Glutamatergic neuron (in vitro differentiated cells): Measurements from ENCODE around the gene GGCX. TPM values are rescaled to one million over a fixed set of nuclear protein-coding genes. Genes with fewer than 3 reads are reported as not detected.

Experiments
- DNase-seq: peaks from one replicate; pipeline ENCODE4 v3.0.0; 2022
- H3K27ac Mint-ChIP-seq: one replicate; pipeline ENCODE4 v1.8.0; 2020; ENCODE audit warnings: mild to moderate bottlenecking, mixed read lengths, inconsistent platforms; ENCODE audit not compliant: unreplicated experiment
- H3K27me3 Mint-ChIP-seq: one replicate; pipeline ENCODE4 v1.8.0; 2020; ENCODE audit warnings: mild to moderate bottlenecking, moderate library complexity, mixed read lengths, inconsistent platforms; ENCODE audit not compliant: unreplicated experiment
- H3K36me3 Mint-ChIP-seq: one replicate; pipeline ENCODE4 v1.8.0; 2020; ENCODE audit warnings: mild to moderate bottlenecking, mixed read lengths, inconsistent platforms; ENCODE audit not compliant: unreplicated experiment
- H3K4me1 Mint-ChIP-seq: one replicate; pipeline ENCODE4 v1.8.0; 2020; ENCODE audit warnings: mild to moderate bottlenecking, low read depth, mixed read lengths, inconsistent platforms; ENCODE audit not compliant: unreplicated experiment
- H3K4me3 Mint-ChIP-seq: one replicate; pipeline ENCODE4 v1.8.0; 2020; ENCODE audit warnings: mild to moderate bottlenecking, mixed read lengths, inconsistent platforms; ENCODE audit not compliant: unreplicated experiment
- H3K9me3 Mint-ChIP-seq: one replicate; pipeline ENCODE4 v1.8.0; 2020; ENCODE audit warnings: mild to moderate bottlenecking, moderate library complexity, mixed read lengths, inconsistent platforms; ENCODE audit not compliant: unreplicated experiment
- CTCF ChIP-seq: fragments of 200-600 bp; sonication (generic); IDR thresholded peaks from one replicate; pipeline ENCODE4 v1.5.0; 2021; ENCODE audit not compliant: partially characterized antibody, unreplicated experiment
- total RNA-seq: library from RNA; stranded (reverse); fragmentation: NEBNext Ultra II Directional; extraction: Animal tissue kit (Norgen Biotek cat#: 25700); gene quantifications from one replicate; pipeline ENCODE4 v1.2.1, GENCODE V29; 2021; ENCODE audit not compliant: unreplicated experiment

The GGCX gene
- total RNA-seq, 1 donor from 2014 or later: 49.6 TPM

- Mint-ChIP-seq H3K9me3 (peaks cover 14% of the 10 kb centered on the region), H3K4me1 (peaks cover 4% of the 10 kb centered on the region), H3K36me3 (no peaks in the 10 kb centered on the region), H3K4me3 (no peak overlapping the region), H3K27me3 (peaks cover 12% of the 10 kb centered on the region), H3K27ac (no peak overlapping the region)
- no peak for DNase-seq
- TF ChIP-seq CTCF: no peak
Measured at GRCh38 chr2:85591563-85591962, 30.3 kb upstream of the GGCX start.

GRCh38 chr2:85590950-85591349 is 29.7 kb upstream of the GGCX start:
- H3K4me3 Mint-ChIP-seq: no peak overlapping the region
- peaks cover 9% of the 10 kb centered on the region for H3K27me3 Mint-ChIP-seq
- H3K27ac Mint-ChIP-seq: no peak overlapping the region
- peaks cover 2% of the 10 kb centered on the region for H3K4me1 Mint-ChIP-seq
- no peaks in the 10 kb centered on the region for H3K36me3 Mint-ChIP-seq
- H3K9me3 Mint-ChIP-seq: peaks cover 12% of the 10 kb centered on the region
- no peak for TF ChIP-seq CTCF
- no peak for DNase-seq

DNA sequence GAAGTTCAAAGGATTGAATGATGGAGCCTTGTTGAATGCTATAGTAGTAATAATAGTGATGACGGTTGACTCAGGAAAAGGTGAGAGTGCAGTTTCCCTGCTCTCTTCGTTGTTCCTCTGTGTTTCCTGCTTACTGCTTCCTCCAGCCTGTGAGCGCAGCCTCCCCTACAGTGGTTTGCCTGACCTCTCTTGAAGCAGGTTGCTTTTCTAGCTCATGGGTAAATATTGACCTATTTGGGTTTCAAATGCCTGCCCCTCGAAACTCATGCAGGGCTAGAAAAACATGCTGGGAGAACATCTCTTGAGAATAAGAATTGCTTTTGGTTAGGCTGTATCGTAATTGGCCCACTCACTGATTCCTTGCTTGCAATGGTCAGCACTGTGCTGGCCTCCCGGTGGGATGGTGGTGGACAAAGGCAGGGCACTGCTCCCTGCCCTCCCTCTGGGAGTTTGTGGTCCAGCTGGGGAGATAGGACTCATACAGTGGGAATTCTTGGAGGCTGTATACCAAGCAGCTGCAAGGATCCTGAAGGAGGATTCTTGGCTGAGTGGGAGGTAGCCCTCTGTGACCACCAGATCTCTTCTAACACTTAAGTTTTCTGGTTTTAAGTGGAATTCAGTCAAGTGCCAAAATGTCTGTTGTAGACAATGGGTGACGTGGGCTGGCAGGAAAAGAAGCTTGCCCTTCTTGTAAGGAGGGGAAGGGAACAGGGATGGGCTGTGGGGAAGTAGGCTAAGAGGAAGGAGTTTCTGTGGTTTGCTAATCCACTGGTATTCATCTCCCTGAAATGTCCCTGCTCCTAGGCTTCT is 28.9 kb upstream of the GGCX start:
- TF ChIP-seq CTCF: no peak
- DNase-seq: no peak
- Mint-ChIP-seq H3K9me3 (peaks cover 6% of the 10 kb centered on the region), H3K4me3 (no peak overlapping the region), H3K27me3 (peaks cover 3% of the 10 kb centered on the region), H3K4me1 (peaks cover 2% of the 10 kb centered on the region), H3K27ac (no peak overlapping the region), H3K36me3 (no peaks in the 10 kb centered on the region)

DNA sequence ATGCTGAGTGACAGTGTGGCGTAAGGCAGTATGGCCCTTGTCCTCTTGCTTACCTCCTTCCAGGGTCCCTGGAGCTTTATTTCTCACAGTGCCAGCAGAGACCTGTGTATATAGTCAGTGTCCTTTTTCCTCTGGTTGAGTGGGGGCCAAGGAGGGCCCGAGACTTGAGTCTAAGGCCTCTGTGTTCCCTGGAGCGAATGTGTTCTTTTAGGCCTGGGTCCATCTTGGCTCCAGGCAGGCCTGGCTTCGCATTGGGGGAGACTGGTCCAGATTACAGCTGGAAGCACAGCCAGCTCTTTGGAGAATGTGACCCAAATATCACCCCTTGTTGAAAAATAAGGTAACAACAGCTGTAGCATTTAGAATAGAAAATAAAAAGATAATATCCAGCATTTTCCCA is 27.9 kb upstream of the GGCX start:
- no peak for TF ChIP-seq CTCF
- Mint-ChIP-seq H3K27me3 (peaks cover 4% of the 10 kb centered on the region), H3K36me3 (no peaks in the 10 kb centered on the region), H3K27ac (no peak overlapping the region), H3K4me1 (peaks cover 2% of the 10 kb centered on the region), H3K4me3 (no peak overlapping the region), H3K9me3 (peaks cover 6% of the 10 kb centered on the region)
- DNase-seq: no peak

DNA sequence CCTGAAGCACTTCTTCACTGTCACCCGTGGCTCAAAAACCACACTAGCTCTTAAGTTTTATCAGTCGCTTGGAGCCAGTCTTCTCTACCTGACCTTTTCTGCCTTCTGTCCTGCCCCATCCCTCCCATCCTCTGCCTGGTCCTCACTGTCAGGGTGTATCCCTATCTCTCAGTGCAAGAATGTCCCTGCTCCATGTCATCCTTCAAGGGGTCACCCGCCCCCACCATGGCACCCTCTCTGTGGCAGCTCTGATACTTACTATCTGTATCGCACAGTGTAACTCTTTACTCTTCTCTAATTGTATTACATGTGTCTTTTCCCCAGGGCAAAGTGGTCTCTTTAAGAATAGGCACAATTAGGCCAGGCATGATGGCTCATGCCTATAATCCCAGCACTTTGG is 27.4 kb upstream of the GGCX start:
- H3K9me3 Mint-ChIP-seq: peaks cover 6% of the 10 kb centered on the region
- H3K4me1 Mint-ChIP-seq: peaks cover 2% of the 10 kb centered on the region
- H3K27ac Mint-ChIP-seq: no peak overlapping the region
- peaks cover 4% of the 10 kb centered on the region for H3K27me3 Mint-ChIP-seq
- no peak for DNase-seq
- TF ChIP-seq CTCF: no peak
- H3K36me3 Mint-ChIP-seq: no peaks in the 10 kb centered on the region
- H3K4me3 Mint-ChIP-seq: peak overlapping the region; percentile 1
